ENCODE measurements around the gene CAMSAP2. TPM values are rescaled to one million over a fixed set of nuclear protein-coding genes. Genes with fewer than 3 reads are reported as not detected.
A peak's percentile ranks its signal among the peaks of the same experiment; 100 is the strongest.

Gene CAMSAP2
- total and polyA plus RNA-seq, 2 of the 4 experiments (the other 2 are of a cell fraction): 8.3 to 29.4 TPM

GRCh38 chr1:200738949-200739651 lies 407 bp downstream of the CAMSAP2 start (continued):
- TF ChIP-seq CEBPB (IDR thresholded peaks at IDR 0.05; ENCODE audit: low read depth, low read length) (no peak), MAZ (IDR thresholded peaks at IDR 0.05; ENCODE audit: borderline replicate concordance, low read depth, low read length) (peak; percentile 75)

- H3K27me3 ChIP-seq (ENCODE audit: control insufficient read depth, insufficient read depth, low read length): no peaks in the 10 kb centered on the region
- H2AFZ ChIP-seq (replicated peaks; ENCODE audit: low read length, poor library complexity): peak overlapping the region; percentile 100
- H4K8ac ChIP-seq (ENCODE audit: low read depth in 2 of 2, low read length in 2 of 2): peak overlapping the region; percentile 54 to 62; a peak in 3 of 4 replicates
- ATAC-seq (ENCODE audit: low read depth) (no peak), DNase-seq (peak; percentile 27)
- H3K9me3 ChIP-seq (ENCODE audit: control insufficient read depth, insufficient read depth, low read length): no peaks in the 10 kb centered on the region
- H3K18ac ChIP-seq (ENCODE audit: low read depth, low read length): peak overlapping the region; percentile 78
- H3K14ac ChIP-seq (replicated peaks; ENCODE audit: low read depth, low read length): peak overlapping the region; percentile 98
- peaks cover 4% of the 10 kb centered on the region; the same call in 1 of the 2 replicates for H3K9me1 ChIP-seq (ENCODE audit: insufficient read depth, low read length)
- H4K91ac ChIP-seq (ENCODE audit: insufficient read depth, low read depth, low read length): peak overlapping the region; percentile 67; the same call in 1 of the 2 replicates
- no TSS peak for BruUV-seq (replicated peaks)
- H3K56ac ChIP-seq (ENCODE audit: extremely low read depth, insufficient read depth, low read length): peak overlapping the region; percentile 67
- peak overlapping the region; percentile 75 for H3K4ac ChIP-seq (ENCODE audit: low read depth, low read length)
- H4K5ac ChIP-seq (ENCODE audit: low read depth, low read length): peak overlapping the region; percentile 16
- H2BK120ac ChIP-seq (ENCODE audit: low read depth, low read length): peak overlapping the region; percentile 4; the same call in 1 of the 2 replicates
- peak overlapping the region; percentile 73; the same call in 1 of the 3 replicates for H2BK15ac ChIP-seq (ENCODE audit: low read depth, low read length)
- H2AK5ac ChIP-seq (ENCODE audit: low read depth, low read length): peak overlapping the region; percentile 95
- peaks cover 42% of the 10 kb centered on the region for H4K20me1 ChIP-seq (ENCODE audit: insufficient read depth, low read length)
- CTCF ChIA-PET: no interaction called here
- H3K4me2 ChIP-seq (ENCODE audit: low read depth, low read length): peak overlapping the region; percentile 93
- peak overlapping the region; percentile 98 for H3K27ac ChIP-seq (ENCODE audit: insufficient read depth, low read length)
- H3K36me3 ChIP-seq (ENCODE audit: control insufficient read depth, insufficient read depth, low read length): no peaks in the 10 kb centered on the region
- peaks cover 2% of the 10 kb centered on the region; the same call in 1 of the 2 replicates for H3K4me1 ChIP-seq (ENCODE audit: control insufficient read depth, insufficient read depth, low read length)
- peak overlapping the region; percentile 92 for H2BK5ac ChIP-seq (ENCODE audit: low read depth, low read length, poor library complexity, severe bottlenecking)
- whole genome bisulfite sequencing, 2 experiments (ENCODE audit: extremely low coverage in 2 of 2, insufficient read length in 1 of 2): 11% methylated on average over 9 of the region's 26 CpGs; no CpG with 5 or more reads in 1 of the 2 experiments
- peak overlapping the region; percentile 96 for H3K4me3 ChIP-seq (ENCODE audit: insufficient read depth, low read depth, low read length)
- H2BK20ac ChIP-seq (ENCODE audit: low read depth, low read length): no peak overlapping the region; the same call in 1 of the 2 replicates
- peaks cover 3 to 31% of the 10 kb centered on the region in 2 experiments; a peak in 3 of 4 replicates for H3K79me1 ChIP-seq (ENCODE audit: low read depth in 1 of 2, low read length in 2 of 2)
- TF ChIP-seq POLR2A (IDR thresholded peaks at IDR 0.05; ENCODE audit: low read depth, low read length) (no peak), CEBPB (IDR thresholded peaks at IDR 0.05; ENCODE audit: low read depth, low read length) (no peak), FOS (IDR thresholded peaks at IDR 0.05; ENCODE audit: low read depth, low read length) (no peak), CHD1 (IDR thresholded peaks at IDR 0.05; ENCODE audit: low read depth, low read length) (0 out of 2 replicates have a peak, but pooled peaks have one; percentile 10), MAZ (IDR thresholded peaks at IDR 0.05; ENCODE audit: borderline replicate concordance, low read depth, low read length) (no peak; the same call in 1 of the 2 replicates), RFX5 (IDR thresholded peaks at IDR 0.05; ENCODE audit: low read depth, low read length) (no peak), SMC3 (IDR thresholded peaks at IDR 0.05; ENCODE audit: low read depth, low read length) (no peak), MXI1 (IDR thresholded peaks at IDR 0.05; ENCODE audit: borderline replicate concordance, low read depth, low read length) (0 out of 2 replicates have a peak, but pooled peaks have one; percentile 9), BHLHE40 (IDR thresholded peaks at IDR 0.05; ENCODE audit: low read depth, low read length) (no peak), RCOR1 (IDR thresholded peaks at IDR 0.05; ENCODE audit: insufficient replicate concordance, low read length) (no peak), NFE2L2 (IDR thresholded peaks at IDR 0.05; ENCODE audit: low read depth, low read length) (no peak), USF2 (IDR thresholded peaks at IDR 0.05; ENCODE audit: low read depth, low read length) (peak; percentile 41; the same call in 1 of the 2 replicates), RAD21 (IDR thresholded peaks at IDR 0.05; ENCODE audit: low read length) (no peak)
- intact Hi-C loops (cut with micrococcal nuclease) (loop anchor here (1.0 to 5.0 kb wide), 4 partner anchors 42 to 117 kb away; no protein-coding TSS in a partner anchor), dilution Hi-C loops (cut with HindIII; ENCODE audit: low sequenced_read_pairs, unreplicated experiment) (no loop called here), in situ Hi-C loops (cut with MboI; ENCODE audit: low sequenced_read_pairs) (no loop called here)
- peak overlapping the region; percentile 88 for H3K23ac ChIP-seq (ENCODE audit: low read depth, low read length)
- H2AK9ac ChIP-seq (replicated peaks; ENCODE audit: low read depth, low read length, poor library complexity): peak overlapping the region; percentile 98
- POLR2A ChIA-PET (ENCODE audit: unreplicated experiment): interaction anchor here (1.7 kb wide), 1 partner anchor 70 kb away, joined by 11 read pairs; the partner anchor contains the start of gene DDX59
- peak overlapping the region; percentile 99 for H3K9ac ChIP-seq (ENCODE audit: low read depth, low read length)
These were observed 1.2 kb downstream of the CAMSAP2 start for GRCh38 chr1:200739702-200740570.

Data from IMR-90 (cell line).